Ishikawa (cell line): ENCODE measurements around the gene SLC48A1.

ENCODE experiments used
- CEBPB ChIP-seq: IDR thresholded peaks from 2 replicates; pipeline ENCODE4 v1.6.1; 2012
- CREB1 ChIP-seq: IDR thresholded peaks from 2 replicates; pipeline ENCODE4 v1.6.1; 2012; ENCODE audit warnings: low read depth
- EGR1 ChIP-seq: IDR thresholded peaks from 2 replicates; pipeline ENCODE4 v1.6.1; 2012
- EP300 ChIP-seq: IDR thresholded peaks from 2 replicates; pipeline ENCODE4 v1.6.1; 2012; ENCODE audit warnings: borderline replicate concordance
- FOXM1 ChIP-seq: IDR thresholded peaks from 2 replicates; pipeline ENCODE4 v1.6.1; 2012; ENCODE audit warnings: low read depth, borderline replicate concordance
- NFIC ChIP-seq: IDR thresholded peaks from 2 replicates; pipeline ENCODE4 v1.6.1; 2012
- RAD21 ChIP-seq: IDR thresholded peaks from 2 replicates; pipeline ENCODE4 v1.6.1; 2012; ENCODE audit warnings: low read depth
- TAF1 ChIP-seq: IDR thresholded peaks from 2 replicates; pipeline ENCODE4 v1.6.1; 2012; ENCODE audit warnings: low read depth, mild to moderate bottlenecking
- TCF12 ChIP-seq: IDR thresholded peaks from 2 replicates; pipeline ENCODE4 v1.6.1; 2012; ENCODE audit warnings: low read depth
- TEAD4 ChIP-seq: IDR thresholded peaks from 2 replicates; pipeline ENCODE4 v1.6.1; 2012
- YY1 ChIP-seq: IDR thresholded peaks from 2 replicates; pipeline ENCODE4 v1.6.1; 2012; ENCODE audit warnings: low read depth
- ZBTB7A ChIP-seq: IDR thresholded peaks from 2 replicates; pipeline ENCODE4 v1.6.1; 2012; ENCODE audit warnings: low read depth
- TF ChIP-seq, protein P1 (sequence below): IDR thresholded peaks from 2 replicates; pipeline ENCODE4 v1.6.1; 2012; ENCODE audit warnings: low read depth, mild to moderate bottlenecking
- TF ChIP-seq, protein P2 (sequence below): IDR thresholded peaks from 2 replicates; pipeline ENCODE4 v1.6.1; 2012
- TF ChIP-seq, protein P3 (sequence below): IDR thresholded peaks from 2 replicates; pipeline ENCODE4 v1.6.1; 2012

The SLC48A1 gene

DNA sequence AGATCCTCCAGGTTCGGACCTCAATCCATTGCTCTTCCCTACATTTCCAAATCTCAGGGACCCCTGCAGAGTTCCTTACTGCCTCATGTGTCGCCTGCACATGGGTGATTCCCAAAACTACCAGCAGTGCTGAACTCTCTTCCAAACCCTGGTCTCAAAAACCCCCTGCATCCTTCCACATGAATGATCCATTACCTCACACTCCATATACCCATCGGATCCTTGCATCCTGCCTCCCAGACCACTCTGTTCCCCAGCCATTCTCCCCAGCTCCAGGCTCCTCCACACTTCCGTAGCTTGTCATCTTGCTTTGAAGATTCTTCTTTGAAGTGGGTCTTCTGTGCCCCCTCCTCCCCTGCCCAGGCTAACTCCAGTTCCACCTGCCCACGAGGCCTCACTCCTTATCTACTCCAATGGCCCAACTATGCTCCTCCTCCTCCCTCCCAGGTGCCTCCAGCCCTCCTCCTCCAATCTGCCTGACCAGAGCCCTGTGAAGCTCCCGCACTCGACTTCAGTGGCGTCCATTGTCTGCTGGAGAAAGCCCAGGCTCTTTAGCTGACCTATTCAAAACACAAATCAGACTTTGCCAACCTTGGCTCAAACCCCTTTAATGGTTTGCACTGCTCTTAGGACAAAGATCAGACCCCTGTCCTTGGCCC lies 28.1 kb upstream of the SLC48A1 start:
- no peak for TF ChIP-seq EGR1
- TF ChIP-seq TEAD4: no peak
- TF ChIP-seq, protein P1, sequence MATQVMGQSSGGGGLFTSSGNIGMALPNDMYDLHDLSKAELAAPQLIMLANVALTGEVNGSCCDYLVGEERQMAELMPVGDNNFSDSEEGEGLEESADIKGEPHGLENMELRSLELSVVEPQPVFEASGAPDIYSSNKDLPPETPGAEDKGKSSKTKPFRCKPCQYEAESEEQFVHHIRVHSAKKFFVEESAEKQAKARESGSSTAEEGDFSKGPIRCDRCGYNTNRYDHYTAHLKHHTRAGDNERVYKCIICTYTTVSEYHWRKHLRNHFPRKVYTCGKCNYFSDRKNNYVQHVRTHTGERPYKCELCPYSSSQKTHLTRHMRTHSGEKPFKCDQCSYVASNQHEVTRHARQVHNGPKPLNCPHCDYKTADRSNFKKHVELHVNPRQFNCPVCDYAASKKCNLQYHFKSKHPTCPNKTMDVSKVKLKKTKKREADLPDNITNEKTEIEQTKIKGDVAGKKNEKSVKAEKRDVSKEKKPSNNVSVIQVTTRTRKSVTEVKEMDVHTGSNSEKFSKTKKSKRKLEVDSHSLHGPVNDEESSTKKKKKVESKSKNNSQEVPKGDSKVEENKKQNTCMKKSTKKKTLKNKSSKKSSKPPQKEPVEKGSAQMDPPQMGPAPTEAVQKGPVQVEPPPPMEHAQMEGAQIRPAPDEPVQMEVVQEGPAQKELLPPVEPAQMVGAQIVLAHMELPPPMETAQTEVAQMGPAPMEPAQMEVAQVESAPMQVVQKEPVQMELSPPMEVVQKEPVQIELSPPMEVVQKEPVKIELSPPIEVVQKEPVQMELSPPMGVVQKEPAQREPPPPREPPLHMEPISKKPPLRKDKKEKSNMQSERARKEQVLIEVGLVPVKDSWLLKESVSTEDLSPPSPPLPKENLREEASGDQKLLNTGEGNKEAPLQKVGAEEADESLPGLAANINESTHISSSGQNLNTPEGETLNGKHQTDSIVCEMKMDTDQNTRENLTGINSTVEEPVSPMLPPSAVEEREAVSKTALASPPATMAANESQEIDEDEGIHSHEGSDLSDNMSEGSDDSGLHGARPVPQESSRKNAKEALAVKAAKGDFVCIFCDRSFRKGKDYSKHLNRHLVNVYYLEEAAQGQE: no peak
- TF ChIP-seq RAD21: no peak
- no peak for TF ChIP-seq TAF1
- no peak for TF ChIP-seq YY1
- TF ChIP-seq, protein P2, sequence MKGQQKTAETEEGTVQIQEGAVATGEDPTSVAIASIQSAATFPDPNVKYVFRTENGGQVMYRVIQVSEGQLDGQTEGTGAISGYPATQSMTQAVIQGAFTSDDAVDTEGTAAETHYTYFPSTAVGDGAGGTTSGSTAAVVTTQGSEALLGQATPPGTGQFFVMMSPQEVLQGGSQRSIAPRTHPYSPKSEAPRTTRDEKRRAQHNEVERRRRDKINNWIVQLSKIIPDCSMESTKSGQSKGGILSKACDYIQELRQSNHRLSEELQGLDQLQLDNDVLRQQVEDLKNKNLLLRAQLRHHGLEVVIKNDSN: no peak
- no peak for TF ChIP-seq TCF12
- no peak for TF ChIP-seq FOXM1
- no peak for TF ChIP-seq CEBPB
- TF ChIP-seq, protein P3, sequence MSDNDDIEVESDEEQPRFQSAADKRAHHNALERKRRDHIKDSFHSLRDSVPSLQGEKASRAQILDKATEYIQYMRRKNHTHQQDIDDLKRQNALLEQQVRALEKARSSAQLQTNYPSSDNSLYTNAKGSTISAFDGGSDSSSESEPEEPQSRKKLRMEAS: no peak
- TF ChIP-seq NFIC: no peak
- no peak for TF ChIP-seq EP300

DNA sequence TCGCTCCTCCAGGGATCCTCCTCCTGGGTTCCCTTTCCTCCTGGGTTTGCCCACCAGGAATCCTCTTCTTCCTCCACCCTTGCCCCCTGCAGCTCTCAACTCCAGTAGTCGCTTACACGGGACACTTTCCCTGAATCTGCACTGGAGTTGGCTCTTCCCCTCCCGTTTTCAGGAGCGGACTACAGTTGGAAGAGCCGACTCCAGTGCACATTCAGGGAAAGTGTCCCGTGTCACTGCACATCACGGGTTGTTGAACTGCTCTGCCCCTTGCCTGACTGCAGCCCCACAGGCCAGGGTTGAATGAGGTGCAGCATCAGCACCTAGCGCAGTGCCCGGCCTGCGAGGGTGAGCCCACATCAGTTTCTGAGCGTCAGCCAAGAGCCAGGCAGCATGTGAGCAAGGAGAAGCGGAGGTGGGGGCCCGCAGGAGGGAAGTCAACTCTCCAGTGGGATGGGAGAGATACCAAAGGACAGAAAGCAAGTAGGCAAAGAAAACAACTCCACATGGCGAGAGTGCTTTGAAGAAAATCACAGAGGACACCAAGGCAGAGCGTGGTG lies 27.5 kb upstream of the SLC48A1 start:
- TF ChIP-seq YY1 (no peak), RAD21 (no peak), FOXM1 (no peak), ZBTB7A (no peak), CEBPB (no peak), NFIC (no peak), CREB1 (no peak), TAF1 (no peak), EGR1 (no peak), EP300 (no peak), TCF12 (no peak)
- TF ChIP-seq, protein P2: no peak
- TF ChIP-seq, protein P1: no peak
- TF ChIP-seq, protein P3: no peak

DNA sequence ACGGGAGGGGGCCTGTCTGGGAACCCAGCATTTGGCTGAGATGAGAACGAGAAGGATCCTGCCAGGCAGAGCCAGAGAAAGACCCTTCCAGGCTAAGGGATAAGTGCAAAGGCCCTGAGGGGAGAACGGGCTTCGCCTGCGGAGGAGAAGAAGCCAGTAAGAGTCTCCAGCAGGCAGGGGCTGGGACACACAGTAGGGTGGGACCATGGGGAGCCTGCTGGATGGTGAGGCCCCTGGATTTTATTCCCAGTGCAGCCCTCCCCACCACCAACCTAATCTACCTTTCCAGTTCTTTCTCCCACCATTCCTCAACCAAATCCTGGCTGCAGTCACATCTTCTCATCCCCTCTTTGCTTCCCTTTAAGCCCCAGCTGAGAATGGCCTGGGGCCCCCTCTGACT lies 27.0 kb upstream of the SLC48A1 start:
- TF ChIP-seq TEAD4 (no peak), YY1 (no peak), NFIC (no peak), CREB1 (no peak), TAF1 (no peak), TCF12 (no peak), EGR1 (no peak), CEBPB (no peak), FOXM1 (no peak), EP300 (no peak), ZBTB7A (no peak), RAD21 (no peak)
- TF ChIP-seq, protein P3: no peak
- TF ChIP-seq, protein P1: no peak
- TF ChIP-seq, protein P2: no peak

DNA sequence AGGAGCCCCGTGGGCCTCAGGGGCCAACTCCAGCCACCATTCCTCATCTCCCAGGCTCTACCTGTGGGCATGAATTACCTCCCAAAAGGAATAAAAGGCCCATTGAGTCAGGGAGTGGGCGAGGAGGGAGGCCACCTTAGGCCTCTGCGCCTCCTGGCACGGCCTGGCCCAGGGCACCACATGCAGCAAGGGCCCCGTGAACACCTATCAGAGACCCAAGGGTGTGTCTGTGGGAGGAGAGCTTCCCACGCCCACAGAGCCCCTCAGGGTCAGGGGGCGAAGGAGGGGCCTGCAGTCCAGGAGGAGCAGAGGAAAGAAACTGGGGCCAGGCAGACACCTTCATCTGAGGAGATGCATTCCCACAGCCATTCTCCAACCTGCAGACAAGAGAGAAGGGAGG lies 26.5 kb upstream of the SLC48A1 start:
- TF ChIP-seq, protein P1: no peak
- TF ChIP-seq CEBPB (no peak), FOXM1 (no peak), CREB1 (no peak), RAD21 (no peak), TAF1 (no peak), ZBTB7A (no peak), YY1 (no peak), TCF12 (no peak), EGR1 (no peak)
- TF ChIP-seq, protein P2: no peak
- TF ChIP-seq, protein P3: no peak
